ENCODE measurements around the gene RPL38.

Gene RPL38

GRCh38 chr17:74210191-74211140 is 7.0 kb downstream of the RPL38 start:
- DNase-seq (ENCODE audit: low read depth in 1 of 2, low spot score in 1 of 2), result peak; percentile 70 to 74

DNA sequence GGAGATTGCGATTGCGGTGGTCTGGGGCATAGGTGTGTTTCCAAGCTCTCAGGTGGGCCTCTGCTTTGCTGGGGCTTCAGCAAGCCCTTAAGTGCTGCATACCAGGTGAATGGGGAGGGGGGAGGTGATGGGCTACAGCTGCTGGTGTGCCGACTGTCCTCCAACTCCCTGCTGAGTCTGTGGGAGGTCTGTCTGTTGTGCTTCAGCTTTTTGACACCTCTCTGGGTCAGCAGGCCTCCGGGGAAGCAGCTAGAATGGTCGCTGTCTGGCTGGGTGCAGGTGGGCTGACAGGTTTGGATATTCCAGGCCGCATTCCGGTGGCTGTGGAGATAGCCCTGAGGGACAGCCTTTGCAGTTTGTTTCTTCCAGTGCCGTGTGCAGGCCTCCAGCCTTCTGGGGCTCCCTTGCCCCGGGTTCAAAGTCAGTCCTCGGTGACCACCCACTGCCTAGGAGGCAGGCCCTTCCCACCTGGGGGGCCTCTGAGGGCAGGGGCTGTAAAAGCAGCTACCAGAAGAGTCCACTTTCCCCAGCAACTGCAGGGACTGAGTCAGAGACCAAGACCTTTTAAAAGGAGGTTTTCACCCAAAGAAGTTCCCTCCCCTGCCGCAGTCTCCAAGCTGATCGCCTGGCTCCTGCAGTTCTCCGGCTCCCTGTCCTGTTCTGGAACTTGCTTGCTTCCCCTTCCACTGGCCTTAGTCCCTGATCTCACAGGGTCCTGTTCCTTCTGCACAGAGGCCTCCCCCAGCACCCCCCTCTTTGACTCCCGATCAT is 7.8 kb downstream of the RPL38 start:
- DNase-seq (ENCODE audit: low read depth in 1 of 2, low spot score in 1 of 2), result no peak

- no peak for DNase-seq (ENCODE audit: low read depth in 1 of 2, low spot score in 1 of 2)
These were observed 8.4 kb downstream of the RPL38 start for GRCh38 chr17:74211912-74212208.

- no peak for DNase-seq (ENCODE audit: low read depth in 1 of 2, low spot score in 1 of 2)
These were observed 8.9 kb downstream of the RPL38 start for GRCh38 chr17:74212209-74212912.

DNA sequence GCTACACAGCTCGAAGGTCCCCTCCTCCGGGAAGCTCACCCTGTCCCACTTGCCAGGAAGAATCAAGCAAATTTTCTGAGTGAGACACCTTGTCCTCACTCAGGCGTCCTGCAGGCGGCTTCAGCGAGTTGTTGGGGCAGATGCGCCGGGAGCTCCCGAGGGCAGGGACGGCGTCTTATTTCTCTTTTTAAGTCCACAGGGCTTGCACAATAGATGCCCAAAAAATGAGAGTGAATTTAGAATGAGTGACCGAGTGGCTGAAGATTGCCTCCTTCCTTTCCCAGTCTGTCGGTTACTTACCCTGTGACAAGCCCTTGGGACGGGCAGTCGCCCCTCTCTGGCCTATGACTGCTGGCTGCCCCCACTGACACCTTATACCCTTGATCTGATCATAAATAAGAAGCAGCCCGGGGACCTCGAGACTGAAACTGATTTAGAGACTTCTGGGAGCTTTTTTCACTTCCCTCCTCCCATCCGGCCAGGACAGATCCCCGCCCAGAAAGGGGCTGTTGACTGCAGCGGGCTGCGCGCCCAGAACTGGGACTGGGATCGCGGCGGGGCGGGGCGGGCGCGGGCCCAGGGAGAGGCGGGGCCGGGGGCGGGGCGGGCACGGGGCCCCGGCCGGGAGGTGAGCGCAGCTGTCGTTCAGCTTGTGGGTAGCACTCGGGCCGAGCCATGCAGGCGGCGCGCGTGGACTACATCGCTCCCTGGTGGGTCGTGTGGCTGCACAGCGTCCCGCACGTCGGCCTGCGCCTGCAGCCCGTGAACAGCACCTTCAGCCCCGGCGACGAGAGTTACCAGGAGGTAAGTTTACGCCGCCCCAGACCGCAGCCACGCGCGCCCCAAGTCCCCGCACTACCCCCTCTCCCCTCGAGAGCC is 9.7 kb downstream of the RPL38 start, which contains the start of gene TTYH2:
TTYH2 (plus strand) TSS at position 659 of the 879 bp plus-strand sequence; CDS start at position 676, 17 bp downstream.
- DNase-seq (ENCODE audit: low read depth in 1 of 2, low spot score in 1 of 2), result peak; percentile 51 to 56

DNA sequence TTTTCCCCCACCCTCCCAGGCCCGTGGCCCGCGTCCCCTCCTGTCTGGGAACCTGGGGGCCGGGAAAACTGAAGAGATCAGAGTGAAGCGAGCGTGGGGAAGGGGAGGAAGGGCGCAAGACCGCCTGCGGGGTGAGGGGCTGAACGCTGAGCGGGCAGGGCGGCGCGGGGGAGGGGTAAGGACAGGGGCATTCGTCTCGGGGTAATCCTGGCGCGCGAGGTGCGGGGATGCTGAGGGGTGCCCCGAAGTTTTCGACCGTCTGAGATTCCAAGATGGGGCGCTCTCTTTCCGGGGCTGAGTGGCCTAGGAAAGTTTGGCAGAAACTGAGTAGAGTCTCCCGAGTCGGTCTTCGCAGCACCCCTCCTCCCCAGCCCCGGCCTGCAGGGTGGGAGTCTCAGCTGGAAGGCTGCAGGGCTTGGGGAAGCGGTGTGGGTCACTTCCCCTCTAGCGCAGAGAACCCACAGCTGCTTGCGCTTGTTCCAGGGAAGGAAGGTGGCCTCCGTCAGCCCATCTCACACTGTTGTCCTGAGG is 10.4 kb downstream of the RPL38 start:
- no peak for DNase-seq (ENCODE audit: low read depth in 1 of 2, low spot score in 1 of 2)

DNA sequence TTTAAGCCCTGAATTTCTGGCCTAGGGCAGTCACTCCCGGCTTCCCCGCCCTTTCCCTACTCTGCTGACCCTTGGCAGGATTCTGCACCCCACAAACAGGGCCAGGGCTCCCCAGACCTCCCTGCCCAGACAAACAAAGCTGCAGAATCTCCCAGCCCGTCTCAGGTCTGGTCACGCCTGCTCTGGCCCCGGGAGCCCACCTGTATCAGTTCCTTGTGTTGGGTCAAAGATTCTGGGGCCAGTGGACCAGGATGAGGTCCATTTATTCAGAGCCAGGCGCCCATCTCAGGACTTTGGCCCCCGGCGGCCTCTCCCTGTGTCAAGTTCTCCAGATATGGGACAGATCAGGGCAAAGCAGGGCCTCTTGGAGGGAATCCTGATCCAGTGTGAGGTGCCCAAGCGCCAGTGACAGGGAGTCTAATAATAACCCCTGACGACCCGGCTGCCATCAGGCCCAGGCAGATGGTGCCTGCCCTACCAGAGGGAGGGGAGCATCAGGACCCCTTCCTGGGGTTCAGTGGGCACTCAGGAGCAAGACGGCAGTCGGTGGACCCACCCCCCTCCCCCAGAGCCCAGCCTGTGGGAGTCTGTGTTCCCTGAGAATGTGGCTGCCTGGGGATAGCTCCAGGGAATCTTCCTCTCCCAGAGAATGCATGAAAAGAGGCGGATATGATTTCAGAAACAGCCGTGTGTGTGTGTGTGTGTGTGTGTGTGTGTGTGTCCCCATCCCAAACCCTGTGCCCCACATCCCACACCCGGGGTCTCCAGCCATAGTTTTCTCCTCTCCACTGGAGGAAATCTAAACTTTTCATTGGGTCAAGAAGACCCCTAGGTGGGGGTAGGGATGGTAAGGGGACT is 11.2 kb downstream of the RPL38 start:
- DNase-seq (ENCODE audit: low read depth in 1 of 2, low spot score in 1 of 2), result no peak

DNA sequence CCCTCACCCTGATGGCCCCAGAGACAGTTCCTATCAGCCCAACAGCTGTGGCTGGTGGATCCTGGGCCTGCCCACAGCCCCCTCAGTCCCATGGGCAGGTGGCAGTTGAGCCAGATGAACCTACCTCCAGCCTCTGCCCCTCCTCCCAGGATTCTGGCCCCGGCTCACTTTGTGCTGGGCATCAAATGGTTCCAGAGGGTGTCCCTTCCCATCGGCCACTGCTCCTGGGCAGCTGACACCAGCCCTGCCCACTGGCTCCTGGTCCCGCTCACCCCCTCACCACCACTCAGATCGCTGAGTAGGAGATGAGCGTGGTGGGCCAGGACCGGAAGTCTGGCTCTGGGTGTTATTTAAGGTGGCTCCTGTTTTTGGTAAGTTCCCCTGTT is 11.9 kb downstream of the RPL38 start:
- no peak for DNase-seq (ENCODE audit: low read depth in 1 of 2, low spot score in 1 of 2)

DNA sequence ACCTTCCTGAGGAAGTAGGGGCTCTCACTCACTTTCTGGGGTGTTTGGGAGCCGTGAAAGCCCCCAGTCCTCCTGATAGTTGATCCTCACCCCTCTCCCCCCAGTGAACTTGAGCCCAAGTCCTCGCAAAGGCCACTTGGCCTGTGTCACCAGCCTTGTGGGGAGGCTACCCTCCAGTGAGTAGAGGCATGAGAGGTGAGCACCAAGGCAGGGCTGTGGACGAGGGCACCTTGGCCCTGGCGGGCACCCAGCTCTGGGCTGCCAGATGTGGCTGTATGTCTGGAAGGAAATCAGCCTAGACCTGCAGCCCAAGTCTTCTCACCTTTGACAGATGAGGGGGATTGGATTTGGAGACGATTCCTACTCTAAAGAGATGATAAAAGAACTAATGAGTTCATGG is 13.0 kb downstream of the RPL38 start:
- no peak for DNase-seq (ENCODE audit: low read depth in 1 of 2, low spot score in 1 of 2)

DNA sequence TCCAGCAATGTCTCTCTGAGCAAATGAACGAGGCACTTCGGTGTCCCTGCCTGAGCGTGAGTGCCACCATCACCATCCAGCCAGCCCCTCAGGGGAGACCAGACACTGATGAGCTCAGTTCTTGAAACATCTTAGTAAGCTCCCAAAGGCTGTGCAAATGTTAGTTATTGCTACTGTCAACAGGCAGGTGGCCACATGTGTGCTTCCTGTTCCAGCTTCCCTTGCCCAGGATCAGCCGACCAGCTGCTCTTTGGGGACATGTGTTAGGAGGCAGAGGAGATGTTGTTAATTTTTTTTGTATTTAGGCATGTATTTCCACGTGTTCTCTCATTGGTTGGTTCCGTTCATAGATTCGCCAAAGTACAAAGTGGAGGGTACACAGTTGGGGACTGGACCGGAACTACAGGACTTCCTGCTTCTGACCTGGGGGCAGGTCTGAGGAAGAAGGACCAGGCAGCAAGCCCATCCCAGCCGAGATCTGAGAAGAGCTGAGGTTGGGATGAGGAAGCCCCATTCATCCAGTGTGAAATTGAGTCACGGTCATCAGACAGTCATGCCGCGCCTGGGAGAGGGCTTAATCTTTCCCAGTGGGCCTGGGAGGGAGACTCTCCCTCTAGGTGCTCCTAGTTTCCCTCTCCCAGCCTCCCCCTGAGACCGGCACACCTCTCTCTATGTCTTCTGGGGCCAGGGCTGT is 13.7 kb downstream of the RPL38 start:
- DNase-seq (ENCODE audit: low read depth in 1 of 2, low spot score in 1 of 2), result no peak

DNA sequence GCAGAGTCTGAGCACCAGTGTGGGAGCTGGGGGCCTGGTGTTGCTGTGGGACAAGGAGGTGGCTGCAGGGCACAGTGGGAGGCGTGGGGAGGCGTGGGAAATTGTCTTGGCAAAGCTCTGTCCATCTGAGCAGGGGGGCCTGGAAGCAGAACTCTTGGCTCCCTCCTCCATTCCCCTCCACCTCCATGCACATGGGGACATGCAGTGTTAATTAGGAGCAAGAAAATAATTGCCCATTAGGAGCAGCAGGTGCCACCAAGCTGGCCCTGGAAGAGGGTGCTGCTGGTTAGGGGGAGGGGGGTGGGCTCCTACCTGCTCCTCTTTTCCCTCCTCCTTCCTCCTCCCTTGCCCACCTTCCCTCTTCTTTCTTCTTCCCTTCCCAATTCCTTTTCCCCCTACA is 14.4 kb downstream of the RPL38 start:
- DNase-seq (ENCODE audit: low read depth in 1 of 2, low spot score in 1 of 2), result no peak

DNA sequence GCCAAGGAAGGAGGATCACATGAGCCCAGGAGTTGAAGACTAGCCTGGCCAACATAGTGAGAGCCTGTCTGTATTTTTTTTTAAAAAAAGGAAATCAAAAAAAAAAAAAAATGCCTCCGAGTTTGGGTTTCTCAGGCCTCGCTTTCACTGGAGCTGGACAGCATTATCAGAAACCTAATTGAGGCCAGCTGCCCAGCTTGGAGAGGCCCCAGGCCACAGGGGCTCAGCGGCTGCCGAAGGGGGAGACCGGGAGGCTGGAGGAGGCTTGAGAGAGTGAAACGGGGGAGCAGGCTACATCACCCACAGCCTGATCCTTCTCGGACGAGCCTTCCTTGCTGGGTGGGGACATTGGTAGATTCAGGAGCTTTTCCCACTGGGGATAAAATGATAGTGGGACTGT is 15.0 kb downstream of the RPL38 start:
- DNase-seq (ENCODE audit: low read depth in 1 of 2, low spot score in 1 of 2), result no peak

- no peak for DNase-seq (ENCODE audit: low read depth in 1 of 2, low spot score in 1 of 2)
These were observed 16.2 kb downstream of the RPL38 start for GRCh38 chr17:74219576-74220133.

DNA sequence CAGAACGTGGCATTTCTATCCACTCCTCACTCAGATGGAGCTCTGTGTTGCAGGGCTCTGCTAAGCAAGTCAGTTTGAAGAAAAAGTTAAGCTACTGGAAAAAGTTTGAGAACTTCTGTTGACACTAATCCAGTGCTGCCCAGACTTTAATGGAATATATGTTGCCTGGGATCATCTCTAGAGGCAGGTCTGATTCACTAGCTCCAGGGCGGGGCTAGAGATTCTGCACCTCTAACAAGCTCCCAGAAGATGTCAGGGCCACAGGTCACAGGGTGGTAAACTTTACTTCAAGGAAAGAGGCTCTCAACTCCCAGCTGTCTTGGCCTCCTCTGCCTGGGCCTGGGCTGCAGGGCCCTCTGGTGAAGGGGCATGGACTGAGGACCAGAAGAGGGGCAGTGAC is 16.7 kb downstream of the RPL38 start:
- no peak for DNase-seq (ENCODE audit: low read depth in 1 of 2, low spot score in 1 of 2)

GRCh38 chr17:74220946-74221818 is 17.7 kb downstream of the RPL38 start:
- DNase-seq (ENCODE audit: low read depth in 1 of 2, low spot score in 1 of 2), result no peak

GRCh38 chr17:74222399-74222798 is 18.9 kb downstream of the RPL38 start:
- DNase-seq (ENCODE audit: low read depth in 1 of 2, low spot score in 1 of 2), result no peak

DNA sequence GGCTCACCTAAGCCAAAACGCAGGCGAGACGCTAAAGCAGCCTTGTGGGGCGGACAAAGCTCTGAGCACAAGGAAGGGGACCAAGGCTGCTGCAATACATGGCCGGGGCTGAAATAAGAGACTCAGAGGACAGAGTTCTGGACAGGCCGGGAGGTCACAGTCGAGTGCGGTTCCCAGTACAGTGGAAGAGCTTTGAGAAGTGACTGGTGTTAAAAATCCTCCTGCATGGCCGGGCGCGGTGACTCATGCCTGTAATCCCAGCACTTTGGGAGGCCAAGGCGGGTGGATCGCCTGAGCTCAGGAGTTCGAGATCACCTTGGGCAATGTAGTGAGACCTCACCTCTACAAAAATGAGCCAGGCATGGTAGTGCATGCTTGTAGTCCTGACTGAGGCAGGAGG is 20.4 kb downstream of the RPL38 start:
- no peak for DNase-seq (ENCODE audit: low read depth in 1 of 2, low spot score in 1 of 2)
